K562 (cell line): Measurements from ENCODE around the gene CTSZ. TPM values are rescaled to one million over a fixed set of nuclear protein-coding genes. Genes with fewer than 3 reads are reported as not detected.

ENCODE experiments used
- ADNP ChIP-seq: fragments of 200-800 bp; sonication (Bioruptor generic); IDR thresholded peaks from 2 replicates; pipeline ENCODE4 v1.6.1; 2016; ENCODE audit warnings: missing genetic modification characterization, missing compliant biosample characterization
- BCL6 ChIP-seq: fragments of 250-450 bp; sonication (Bioruptor Pico); IDR thresholded peaks from 2 replicates; pipeline ENCODE4 v1.4.0; 2020
- CHD2 ChIP-seq: IDR thresholded peaks from 2 replicates; pipeline ENCODE4 v1.6.1; 2011; ENCODE audit warnings: low read depth, low read length
- E2F1 ChIP-seq: sonication (generic); formaldehyde crosslinking; IDR thresholded peaks from 2 replicates; pipeline ENCODE4 v1.8.1; 2023; ENCODE audit warnings: mild to moderate bottlenecking, missing genetic modification reagents, moderate library complexity
- ERF ChIP-seq: fragments of 450-650 bp; formaldehyde crosslinking; IDR thresholded peaks from 2 replicates; pipeline ENCODE4 v1.4.0; 2020; ENCODE audit warnings: mild to moderate bottlenecking, mixed read lengths
- GTF2F1 ChIP-seq: IDR thresholded peaks from 2 replicates; pipeline ENCODE4 v1.6.1; 2011; ENCODE audit warnings: low read depth, low read length, improper control_type of control experiment
- HLTF ChIP-seq: fragments of 450-650 bp; IDR thresholded peaks from 2 replicates; pipeline ENCODE4 v1.6.1; 2016
- KAT2B ChIP-seq: IDR thresholded peaks from one replicate; pipeline ENCODE4 v1.6.1; 2012; ENCODE audit warnings: low read depth, mild to moderate bottlenecking, control low read depth, inconsistent platforms, low read length, moderate library complexity
- KAT7 ChIP-seq: sonication (generic); formaldehyde crosslinking; IDR thresholded peaks from 2 replicates; pipeline ENCODE4 v1.8.0; 2022; ENCODE audit warnings: missing genetic modification reagents, mild to moderate bottlenecking, borderline replicate concordance
- KLF1 ChIP-seq: fragments of 450-650 bp; IDR thresholded peaks from 2 replicates; pipeline ENCODE4 v1.6.1; 2016; ENCODE audit warnings: missing genetic modification characterization, missing compliant biosample characterization
- NFIX ChIP-seq: fragments of 250-450 bp; sonication (Bioruptor Pico); IDR thresholded peaks from 2 replicates; pipeline ENCODE4 v1.4.0; 2020; ENCODE audit warnings: low read depth, mild to moderate bottlenecking, moderate library complexity
- NR1H2 ChIP-seq: sonication (generic); formaldehyde crosslinking; IDR thresholded peaks from 2 replicates; pipeline ENCODE4 v1.4.0; 2020; ENCODE audit warnings: mild to moderate bottlenecking, missing genetic modification reagents
- OTX1 ChIP-seq: fragments of 450-650 bp; formaldehyde crosslinking; IDR thresholded peaks from 2 replicates; pipeline ENCODE4 v1.4.0; 2022; ENCODE audit warnings: mild to moderate bottlenecking
- PHB ChIP-seq: fragments of 250-450 bp; sonication (Bioruptor Pico); IDR thresholded peaks from 2 replicates; pipeline ENCODE4 v1.5.0; 2021
- POLR2AphosphoS5 ChIP-seq: IDR thresholded peaks from 2 replicates; pipeline ENCODE4 v1.6.1; 2011; ENCODE audit warnings: mild to moderate bottlenecking, low read depth, low read length, moderate library complexity; ENCODE audit not compliant: control insufficient read depth, insufficient read depth
- RFX1 ChIP-seq: fragments of 450-650 bp; IDR thresholded peaks from 2 replicates; pipeline ENCODE4 v1.6.1; 2016; ENCODE audit warnings: mild to moderate bottlenecking, moderate library complexity
- SAP30 ChIP-seq: fragments of 200-600 bp; sonication (generic); IDR thresholded peaks from 2 replicates; pipeline ENCODE4 v1.6.1; 2012; ENCODE audit warnings: borderline replicate concordance, low read depth, mild to moderate bottlenecking, moderate library complexity, low read length, control low read depth, inconsistent platforms; ENCODE audit not compliant: insufficient read depth, poor library complexity, severe bottlenecking
- SNRNP70 ChIP-seq: fragments of 200-400 bp; formaldehyde crosslinking; optimal IDR thresholded peaks from 2 replicates; pipeline ENCODE3; 2017; ENCODE audit warnings: low read depth, low read length
- SRSF7 ChIP-seq: fragments of 200-400 bp; formaldehyde crosslinking; optimal IDR thresholded peaks from 2 replicates; pipeline ENCODE3; 2017; ENCODE audit warnings: mild to moderate bottlenecking, low read depth, low read length
- ZBTB49 ChIP-seq: sonication (generic); formaldehyde crosslinking; IDR thresholded peaks from 2 replicates; pipeline ENCODE4 v1.8.0; 2022; ENCODE audit warnings: missing genetic modification reagents, mild to moderate bottlenecking, borderline replicate concordance
- ZFP91 ChIP-seq: sonication (generic); formaldehyde crosslinking; IDR thresholded peaks from 2 replicates; pipeline ENCODE4 v1.8.0; 2022; ENCODE audit warnings: mild to moderate bottlenecking, missing genetic modification reagents
- polyA plus RNA-seq, 8 experiments: library from polyadenylated mRNA; depleted of rRNA in 4 of 8; stranded (reverse) in 5 of 8; unstranded in 3 of 8; fragments of >200 nt; fragmentation: Nextera tagmentation in 2 of 8; fragmentation: Illumina TruSeq in 1 of 8; extraction: Ambion mirVana in 2 of 8; extraction: Trizol in 1 of 8; gene quantifications; 2 replicates each; pipeline versions ENCODE4 v1.2.1 to v1.2.3, GENCODE V29; 2011 to 2014; ENCODE audit warnings: inconsistent platforms in 1 of 8, missing spikeins in 1 of 8
- total RNA-seq, 7 experiments: library from RNA; depleted of rRNA in 6 of 7; stranded (reverse); fragments of >200 nt in 6 of 7; fragmentation: Illumina TruSeq in 2 of 7; extraction: Trizol in 2 of 7; gene quantifications; 2 replicates each; pipeline versions ENCODE4 v1.2.1 to v1.2.3, GENCODE V29; 2011 to 2021; ENCODE audit warnings: low replicate concordance in 1 of 7
- TF ChIP-seq, protein P1 (sequence below): sonication (generic); formaldehyde crosslinking; IDR thresholded peaks from 2 replicates; pipeline ENCODE4 v1.8.0; 2022; ENCODE audit warnings: mild to moderate bottlenecking, low read depth, missing genetic modification reagents

The CTSZ gene
- total and polyA plus RNA-seq, 9 of the 15 experiments (the other 6 are each of a cell fraction or from before 2014, with no cell fraction given), result 1.6 to 143 (median 82.8) TPM

DNA sequence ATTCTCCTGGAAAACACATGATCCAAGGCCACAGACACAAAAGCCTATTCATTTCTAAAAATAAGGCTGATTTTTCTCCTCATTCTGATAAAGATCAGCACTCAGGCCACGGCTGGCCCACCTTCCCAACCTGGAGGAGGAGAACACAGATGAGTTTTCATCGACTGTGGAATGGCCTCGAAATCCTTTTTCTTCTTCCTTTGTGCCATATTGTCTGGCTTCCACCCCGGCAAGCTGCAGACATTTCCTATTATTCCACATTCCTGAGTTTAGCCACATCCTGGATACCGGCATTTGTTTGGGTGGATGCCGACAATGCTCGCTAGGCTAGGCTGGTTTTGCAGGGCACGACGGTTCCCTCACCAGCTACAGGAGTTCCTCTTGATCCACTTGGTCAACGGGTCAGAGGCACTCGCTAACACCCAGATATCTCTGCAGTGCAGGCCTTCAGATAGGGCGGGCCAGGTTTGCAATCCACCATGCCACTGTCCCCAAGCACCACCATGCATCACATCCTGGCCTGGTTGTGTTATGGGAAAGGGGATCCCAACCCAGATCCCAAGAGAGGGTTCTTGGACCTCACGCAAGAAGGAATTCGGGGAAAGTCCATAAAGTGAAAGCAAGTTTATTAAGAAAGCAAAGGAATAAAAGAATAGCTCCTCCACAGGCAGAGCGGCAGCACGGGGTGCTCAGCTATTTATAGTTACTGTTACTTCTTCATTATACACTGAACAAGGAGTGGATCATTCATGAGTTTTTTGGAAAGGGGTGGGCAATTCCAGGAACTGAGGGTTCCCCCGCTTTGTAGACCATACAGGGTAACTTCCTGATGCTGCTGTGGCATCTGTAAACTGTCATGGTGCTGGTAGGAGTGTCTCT, 4.2 kb upstream of the CTSZ start (continued):
- no peak for TF ChIP-seq BCL6 (CRISPR knock-in tag)
- TF ChIP-seq POLR2AphosphoS5, result no peak; the same call in 1 of the 2 replicates
- no peak for TF ChIP-seq ZBTB49
- TF ChIP-seq HLTF, result no peak
- TF ChIP-seq ADNP, result no peak
- no peak for TF ChIP-seq SNRNP70
- no peak for TF ChIP-seq KAT2B
- TF ChIP-seq RFX1, result no peak
- no peak for TF ChIP-seq NR1H2 (CRISPR knock-in tag)
- TF ChIP-seq CHD2, result no peak
- no peak for TF ChIP-seq KAT7 (CRISPR knock-in tag)
- no peak for TF ChIP-seq KLF1
- TF ChIP-seq PHB (CRISPR knock-in tag), result no peak
- TF ChIP-seq SRSF7, result no peak
- no peak for TF ChIP-seq ZFP91 (CRISPR knock-in tag)
- TF ChIP-seq E2F1 (CRISPR knock-in tag), result no peak
- no peak for TF ChIP-seq OTX1 (CRISPR knock-in tag)
- no peak for TF ChIP-seq ERF
- no peak for TF ChIP-seq GTF2F1
- no peak for TF ChIP-seq SAP30
- TF ChIP-seq, protein P1, sequence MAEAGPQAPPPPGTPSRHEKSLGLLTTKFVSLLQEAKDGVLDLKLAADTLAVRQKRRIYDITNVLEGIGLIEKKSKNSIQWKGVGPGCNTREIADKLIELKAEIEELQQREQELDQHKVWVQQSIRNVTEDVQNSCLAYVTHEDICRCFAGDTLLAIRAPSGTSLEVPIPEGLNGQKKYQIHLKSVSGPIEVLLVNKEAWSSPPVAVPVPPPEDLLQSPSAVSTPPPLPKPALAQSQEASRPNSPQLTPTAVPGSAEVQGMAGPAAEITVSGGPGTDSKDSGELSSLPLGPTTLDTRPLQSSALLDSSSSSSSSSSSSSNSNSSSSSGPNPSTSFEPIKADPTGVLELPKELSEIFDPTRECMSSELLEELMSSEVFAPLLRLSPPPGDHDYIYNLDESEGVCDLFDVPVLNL, result no peak
- TF ChIP-seq NFIX, result no peak
